GM12892 (cell line): ENCODE measurements around the gene AGO4.

Source experiments
- POLR2A ChIP-seq: IDR thresholded peaks from 2 replicates; pipeline ENCODE4 v1.6.1; 2011; ENCODE audit warnings: low read depth, low read length, control low read depth
- POLR2AphosphoS5 ChIP-seq: IDR thresholded peaks from 2 replicates; pipeline ENCODE4 v1.6.1; 2011; ENCODE audit warnings: low read depth, low read length, control low read depth
- TAF1 ChIP-seq: IDR thresholded peaks from 2 replicates; pipeline ENCODE4 v1.6.1; 2011; ENCODE audit warnings: low read depth, mild to moderate bottlenecking, control low read depth, low read length, borderline replicate concordance

DNA sequence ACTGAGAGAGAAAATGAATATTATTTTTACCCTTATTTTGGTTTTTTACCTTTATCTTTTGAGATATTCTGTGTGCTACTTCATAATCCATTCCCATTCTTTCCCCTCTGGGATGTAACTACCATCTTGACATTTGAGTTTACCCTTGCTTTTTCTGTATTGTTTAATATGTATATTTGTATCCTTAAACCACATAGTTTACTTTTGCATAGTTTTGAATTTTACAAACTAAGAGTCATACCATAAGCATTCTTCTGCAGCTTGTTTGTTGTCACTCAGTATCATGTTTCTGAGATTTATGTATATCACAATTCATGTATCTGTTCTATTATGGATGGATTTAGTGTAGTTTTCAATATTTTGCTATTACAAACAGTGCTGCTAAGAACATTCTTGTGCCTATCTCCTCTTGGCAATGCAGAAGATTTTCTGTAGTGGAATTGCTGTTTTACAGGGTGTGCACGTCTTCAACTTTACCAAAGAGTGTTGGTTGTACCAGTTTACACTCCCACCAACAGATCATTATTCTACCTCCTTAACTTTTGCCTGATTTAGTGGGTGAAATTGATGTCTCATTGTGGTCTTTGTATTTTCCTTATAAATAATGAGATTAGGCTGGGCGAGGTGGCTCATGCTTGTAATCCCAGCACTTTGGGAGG, 63.0 kb downstream of the AGO4 start:
- TF ChIP-seq POLR2A, result no peak
- TF ChIP-seq TAF1, result no peak
- no peak for TF ChIP-seq POLR2AphosphoS5
